ENCODE measurements around the gene NKX2-4. TPM values are rescaled to one million over a fixed set of nuclear protein-coding genes. Genes with fewer than 3 reads are reported as not detected.

NKX2-4 gene
- total RNA-seq, 2 experiments from 2014 or later, result not detected

GRCh38 chr20:21411725-21412124, 14.4 kb upstream of the NKX2-4 start:
- H3K4me1 Mint-ChIP-seq (ENCODE audit: low read depth), result peaks cover 19% of the 10 kb centered on the region
- peaks cover 40% of the 10 kb centered on the region for H3K27me3 Mint-ChIP-seq
- POLR2A ChIA-PET, result no interaction called here
- H3K4me3 Mint-ChIP-seq, result no peak overlapping the region
- CTCF ChIA-PET, result no interaction called here
- intact Hi-C loops (cut with micrococcal nuclease), result no loop called here
- H3K27ac Mint-ChIP-seq, result no peak overlapping the region
- peaks cover 16% of the 10 kb centered on the region for H3K36me3 Mint-ChIP-seq
- H3K9me3 Mint-ChIP-seq, result peaks cover 30% of the 10 kb centered on the region
- DNase-seq, result no peak

GRCh38 chr20:21399005-21399475, 1.7 kb upstream of the NKX2-4 start:
- Mint-ChIP-seq H3K27me3 (peaks cover 68% of the 10 kb centered on the region), H3K4me1 (ENCODE audit: low read depth) (peaks cover 13% of the 10 kb centered on the region), H3K9me3 (peaks cover 2% of the 10 kb centered on the region), H3K4me3 (no peak overlapping the region), H3K36me3 (peaks cover 7% of the 10 kb centered on the region), H3K27ac (no peak overlapping the region)
- ChIA-PET CTCF (no interaction called here), POLR2A (no interaction called here)
- DNase-seq, result no peak
- intact Hi-C loops (cut with micrococcal nuclease), result loop anchor here (2.0 to 10.0 kb wide), 3 partner anchors 294 to 1034 kb away; partner anchors contain the start of genes INSM1 and PAX1

- POLR2A ChIA-PET, result no interaction called here
These were observed 1.0 kb upstream of the NKX2-4 start for GRCh38 chr20:21398109-21399004.

GRCh38 chr20:21396599-21397340, 556 bp downstream of the NKX2-4 start:
- intact Hi-C loops (cut with micrococcal nuclease), result loop anchor here (10.0 kb wide), 2 partner anchors 308 to 1032 kb away; partner anchors contain the start of genes INSM1 and PAX1
- Mint-ChIP-seq H3K27me3 (peaks cover 73% of the 10 kb centered on the region), H3K36me3 (peaks cover 9% of the 10 kb centered on the region), H3K27ac (no peak overlapping the region), H3K9me3 (peaks cover 2% of the 10 kb centered on the region), H3K4me3 (no peak overlapping the region), H3K4me1 (ENCODE audit: low read depth) (peaks cover 17% of the 10 kb centered on the region)
- CTCF ChIA-PET, result interaction anchor here (0.9 to 3.6 kb wide), 2 partner anchors 108 to 161 kb away, joined by 3 to 19 read pairs; no protein-coding TSS in a partner anchor
- POLR2A ChIA-PET, result no interaction called here
- DNase-seq, result no peak

More at GRCh38 chr20:21398109-21399004, 1.0 kb upstream of the NKX2-4 start:
- H3K36me3 Mint-ChIP-seq, result peaks cover 7% of the 10 kb centered on the region
- peaks cover 13% of the 10 kb centered on the region for H3K4me1 Mint-ChIP-seq (ENCODE audit: low read depth)
- CTCF ChIA-PET, result interaction anchor here (1.0 kb wide), 1 partner anchor 162 kb away, joined by 3 read pairs; no protein-coding TSS in a partner anchor
- peaks cover 2% of the 10 kb centered on the region for H3K9me3 Mint-ChIP-seq
- intact Hi-C loops (cut with micrococcal nuclease), result loop anchor here (2.0 to 10.0 kb wide), 3 partner anchors 294 to 1034 kb away; partner anchors contain the start of genes INSM1 and PAX1
- H3K4me3 Mint-ChIP-seq, result no peak overlapping the region
- H3K27me3 Mint-ChIP-seq, result peaks cover 68% of the 10 kb centered on the region
- H3K27ac Mint-ChIP-seq, result no peak overlapping the region
- no peak for DNase-seq

DNA sequence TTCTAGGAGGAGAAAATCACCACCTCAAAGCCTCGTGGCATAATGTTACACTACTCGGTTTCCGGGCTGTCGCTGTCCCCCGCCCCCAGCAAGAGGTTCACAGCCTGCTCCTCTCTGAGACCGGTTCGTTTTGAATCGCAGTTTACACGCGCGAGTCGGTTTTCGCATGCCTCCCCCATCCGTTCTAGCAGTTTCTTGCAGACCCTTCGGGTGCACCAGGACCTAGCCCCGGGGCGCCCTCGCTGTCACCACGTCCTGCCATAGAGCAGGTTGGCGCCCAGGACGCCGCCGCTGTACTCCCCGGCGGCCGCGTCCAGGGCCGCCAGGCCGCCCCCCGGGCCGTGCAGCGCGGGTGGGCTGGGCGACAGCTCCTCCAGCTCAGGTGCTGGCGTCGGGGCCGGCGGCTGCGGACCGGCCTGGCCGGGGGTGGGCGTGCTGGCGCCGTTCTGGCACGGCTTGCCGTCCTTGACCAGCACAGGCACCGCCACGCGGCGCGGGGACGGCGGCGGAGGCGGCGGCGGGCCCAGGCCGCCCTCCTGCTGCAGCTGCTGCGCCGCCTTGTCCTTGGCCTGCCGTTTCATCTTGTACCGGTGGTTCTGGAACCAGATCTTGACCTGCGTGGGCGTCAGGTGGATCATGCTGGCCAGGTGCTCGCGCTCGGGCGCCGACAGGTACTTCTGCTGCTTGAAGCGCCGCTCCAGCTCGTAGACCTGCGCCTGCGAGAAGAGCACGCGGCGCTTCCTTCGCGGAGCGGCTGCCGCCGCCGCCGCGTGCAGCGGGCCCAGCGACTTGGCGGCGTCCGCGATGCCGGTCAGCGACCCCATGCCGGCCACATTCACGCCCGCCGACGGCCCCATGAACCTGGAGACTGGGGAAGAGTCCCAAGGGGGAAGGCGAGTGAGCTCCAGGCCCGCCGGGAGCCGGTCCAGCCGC, 1.4 kb downstream of the NKX2-4 start:
- ChIA-PET POLR2A (no interaction called here), CTCF (interaction anchor here (1.1 to 3.6 kb wide), 3 partner anchors 114 to 160 kb away, joined by 3 to 19 read pairs (median 5); no protein-coding TSS in a partner anchor)
- Mint-ChIP-seq H3K27ac (no peak overlapping the region), H3K36me3 (peaks cover 14% of the 10 kb centered on the region), H3K9me3 (peaks cover 2% of the 10 kb centered on the region), H3K4me3 (peak overlapping the region; percentile 33), H3K4me1 (ENCODE audit: low read depth) (peaks cover 19% of the 10 kb centered on the region), H3K27me3 (peaks cover 72% of the 10 kb centered on the region)
- intact Hi-C loops (cut with micrococcal nuclease), result loop anchor here (2.0 to 10.0 kb wide), 4 partner anchors 113 to 1031 kb away; partner anchors contain the start of genes INSM1 and PAX1
- DNase-seq, result peak; percentile 64

GRCh38 chr20:21395051-21395665, 2.2 kb downstream of the NKX2-4 start:
- Mint-ChIP-seq H3K36me3 (peaks cover 16% of the 10 kb centered on the region), H3K27me3 (peaks cover 64% of the 10 kb centered on the region), H3K4me1 (ENCODE audit: low read depth) (peaks cover 19% of the 10 kb centered on the region), H3K9me3 (peaks cover 2% of the 10 kb centered on the region), H3K27ac (no peak overlapping the region), H3K4me3 (no peak overlapping the region)
- intact Hi-C loops (cut with micrococcal nuclease), result loop anchor here (2.0 to 10.0 kb wide), 4 partner anchors 114 to 1030 kb away; partner anchors contain the start of genes INSM1 and PAX1
- CTCF ChIA-PET, result interaction anchor here (1.1 to 3.6 kb wide), 4 partner anchors 110 to 159 kb away, joined by 3 to 19 read pairs (median 11); no protein-coding TSS in a partner anchor
- POLR2A ChIA-PET, result no interaction called here
- DNase-seq, result no peak

DNA sequence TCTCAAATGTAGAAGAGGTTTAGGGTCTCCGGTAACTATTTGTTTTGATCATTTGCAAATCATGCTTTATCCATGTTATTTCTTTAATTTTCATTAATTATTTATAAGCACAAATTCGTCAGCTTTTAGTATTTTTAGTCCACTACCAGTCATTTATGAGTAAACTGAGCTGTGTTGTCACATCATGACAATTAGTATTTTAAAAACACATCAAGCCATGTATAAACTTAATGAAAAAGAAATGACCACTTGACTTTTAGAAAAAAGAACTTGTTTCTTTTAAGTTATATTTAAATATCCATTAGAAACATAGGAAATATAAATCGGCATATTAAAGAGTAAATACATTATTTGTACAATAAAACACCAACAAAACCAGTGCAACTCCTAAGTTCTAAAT, 2.8 kb downstream of the NKX2-4 start:
- no peak overlapping the region for H3K4me3 Mint-ChIP-seq
- H3K27me3 Mint-ChIP-seq, result peaks cover 60% of the 10 kb centered on the region
- ChIA-PET CTCF (interaction anchor here (1.1 to 3.6 kb wide), 5 partner anchors 109 to 159 kb away, joined by 3 to 19 read pairs (median 5); no protein-coding TSS in a partner anchor), POLR2A (no interaction called here)
- H3K9me3 Mint-ChIP-seq, result peaks cover 2% of the 10 kb centered on the region
- peaks cover 19% of the 10 kb centered on the region for H3K4me1 Mint-ChIP-seq (ENCODE audit: low read depth)
- peaks cover 18% of the 10 kb centered on the region for H3K36me3 Mint-ChIP-seq
- intact Hi-C loops (cut with micrococcal nuclease), result loop anchor here (2.0 to 10.0 kb wide), 4 partner anchors 114 to 1030 kb away; partner anchors contain the start of genes INSM1 and PAX1
- no peak overlapping the region for H3K27ac Mint-ChIP-seq
- DNase-seq, result no peak

- intact Hi-C loops (cut with micrococcal nuclease), result loop anchor here (2.0 to 10.0 kb wide), 5 partner anchors 115 to 1029 kb away; partner anchors contain the start of genes INSM1 and PAX1
- Mint-ChIP-seq H3K4me1 (ENCODE audit: low read depth) (peaks cover 19% of the 10 kb centered on the region), H3K4me3 (no peak overlapping the region), H3K27ac (no peak overlapping the region), H3K36me3 (peaks cover 21% of the 10 kb centered on the region), H3K9me3 (peaks cover 2% of the 10 kb centered on the region), H3K27me3 (peaks cover 55% of the 10 kb centered on the region)
- DNase-seq, result no peak
- ChIA-PET CTCF (interaction anchor here (1.6 to 3.6 kb wide), 3 partner anchors 109 to 158 kb away, joined by 4 to 19 read pairs (median 17); no protein-coding TSS in a partner anchor), POLR2A (no interaction called here)
These were observed 3.4 kb downstream of the NKX2-4 start for GRCh38 chr20:21393816-21394519.

- intact Hi-C loops (cut with micrococcal nuclease), result loop anchor here (2.0 to 10.0 kb wide), 3 partner anchors 158 to 1028 kb away; partner anchors contain the start of genes INSM1 and PAX1
- Mint-ChIP-seq H3K27me3 (peaks cover 47% of the 10 kb centered on the region), H3K36me3 (peaks cover 19% of the 10 kb centered on the region), H3K4me1 (ENCODE audit: low read depth) (peaks cover 19% of the 10 kb centered on the region), H3K4me3 (no peak overlapping the region), H3K9me3 (no peaks in the 10 kb centered on the region), H3K27ac (no peak overlapping the region)
- no peak for DNase-seq
- POLR2A ChIA-PET, result no interaction called here
- CTCF ChIA-PET, result interaction anchor here (1.6 to 3.6 kb wide), 3 partner anchors 110 to 157 kb away, joined by 4 to 19 read pairs (median 17); no protein-coding TSS in a partner anchor
These were observed 4.2 kb downstream of the NKX2-4 start for GRCh38 chr20:21393166-21393565.

DNA sequence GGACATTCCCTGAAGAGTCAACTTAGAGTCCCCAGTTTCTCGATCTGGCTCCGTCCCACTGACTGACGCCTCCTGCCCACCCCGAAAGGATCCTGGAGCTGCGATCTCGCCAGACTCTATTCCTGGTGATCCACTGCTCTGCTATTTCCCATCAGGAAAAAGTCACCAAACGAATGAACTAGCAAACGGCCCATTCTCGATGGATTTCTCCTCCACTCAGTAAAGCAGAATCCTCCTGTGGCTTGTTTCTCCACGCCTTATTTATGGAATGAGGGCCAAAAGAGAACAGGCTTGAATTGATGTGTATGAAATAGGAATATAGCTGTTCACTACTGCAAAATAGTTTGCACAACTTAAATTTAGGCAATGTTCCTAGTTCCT, 5.4 kb downstream of the NKX2-4 start:
- POLR2A ChIA-PET, result no interaction called here
- H3K9me3 Mint-ChIP-seq, result no peaks in the 10 kb centered on the region
- no peak overlapping the region for H3K27ac Mint-ChIP-seq
- H3K4me3 Mint-ChIP-seq, result no peak overlapping the region
- H3K4me1 Mint-ChIP-seq (ENCODE audit: low read depth), result peaks cover 16% of the 10 kb centered on the region
- no peak for DNase-seq
- peaks cover 28% of the 10 kb centered on the region for H3K36me3 Mint-ChIP-seq
- H3K27me3 Mint-ChIP-seq, result peaks cover 38% of the 10 kb centered on the region
- intact Hi-C loops (cut with micrococcal nuclease), result loop anchor here (2.0 to 10.0 kb wide), 3 partner anchors 157 to 1027 kb away; partner anchors contain the start of genes INSM1 and PAX1
- CTCF ChIA-PET, result no interaction called here

All from activated CD4-positive, alpha-beta memory T cell treated with anti-CD3 and anti-CD28 coated beads for 36 hours (primary cell).